Adrenal gland (tissue), 12 donors: ENCODE results near the gene PITX3. TPM values are rescaled to one million over a fixed set of nuclear protein-coding genes. Genes with fewer than 3 reads are reported as not detected.

Experiments used
- DNase-seq, 7 donors: peaks; one replicate each; pipeline ENCODE4 v3.0.0-alpha.2; 2019 to 2020
- H3K27ac ChIP-seq, 5 donors: fragments of 200-600 bp; sonication (generic) in 4 of 5; 1 replicate in 3 of 5; 2 replicates in 2 of 5; pipeline versions ENCODE4 v1.5.1 to v1.8.0; 2016 to 2020; ENCODE audit warnings: mild to moderate bottlenecking in 1 of 5
- H3K27me3 ChIP-seq: fragments of 200-600 bp; 2 replicates; pipeline ENCODE4 v1.8.0; 2021
- H3K36me3 ChIP-seq, 2 donors: fragments of 200-600 bp; replicated peaks in 1 of 2; 1 replicate in 1 of 2; 2 replicates in 1 of 2; pipeline versions ENCODE4 v1.5.1 to v1.8.0; 2018 to 2022
- H3K4me1 ChIP-seq, 2 donors: fragments of 200-600 bp; replicated peaks in 1 of 2; 1 replicate in 1 of 2; 2 replicates in 1 of 2; pipeline versions ENCODE4 v1.5.1 to v1.8.0; 2018 to 2021
- H3K4me3 ChIP-seq, 4 donors: fragments of 200-600 bp; sonication (generic) in 3 of 4; one replicate each; pipeline ENCODE4 v1.5.1; 2016 to 2018
- H3K9me3 ChIP-seq, 3 donors: fragments of 200-600 bp; sonication (generic) in 1 of 3; replicated peaks in 1 of 3; 1 replicate in 2 of 3; 2 replicates in 1 of 3; pipeline versions ENCODE4 v1.5.1 to v1.8.0; 2016 to 2021
- POLR2A ChIP-seq, 2 donors: fragments of 450-650 bp; IDR thresholded peaks; one replicate each; pipeline ENCODE4 v1.6.1; 2017; ENCODE audit warnings: antibody characterized with exemption in 2 of 2, mild to moderate bottlenecking in 2 of 2, moderate library complexity in 1 of 2
- WGBS, 4 donors: extraction: QIAGEN DNeasy Blood & Tissue Kit in 2 of 4; methylation state at CpG; one replicate each; pipeline versions ENCODE4 v1.1.5 to v1.1.7; 2013 to 2017; 5-methylcytosine and 5-hydroxymethylcytosine counted together
- intact Hi-C, 2 donors: fragments of 100-400 bp; cut with DNase I; formaldehyde crosslinking; loops; one replicate each; pipeline versions ENCODE4 v1.14.1 to v1.15.0; 2022 to 2023
- polyA plus RNA-seq, 3 donors: library from polyadenylated mRNA; stranded (reverse); fragments of 200-250 nt in 2 of 3; fragments of 350-450 nt in 1 of 3; fragmentation: Illumina TruSeq in 1 of 3; extraction: RNeasy Lipid Tissue Mini Kit (QIAGEN cat#74804) in 1 of 3; gene quantifications; one replicate each; pipeline ENCODE4 v1.2.3, GENCODE V29; 2013 to 2014
- total RNA-seq, 9 donors: library from RNA; depleted of rRNA in 4 of 9; stranded (reverse); fragments of >200 nt in 4 of 9; fragments of 120-200 nt in 1 of 9; fragmentation: NEBNext Ultra II Directional in 1 of 9; extraction: Animal tissue kit (Norgen Biotek cat#: 25700) in 1 of 9; gene quantifications; one replicate each; pipeline versions ENCODE4 v1.1.0 to v1.2.4, GENCODE V29; 2013 to 2023
- TF ChIP-seq, protein P1 (sequence below), 6 experiments: fragments of 450-650 bp in 4 of 6; fragments of 200-600 bp in 2 of 6; sonication (generic) in 1 of 6; IDR thresholded peaks; 1 replicate in 5 of 6; 2 replicates in 1 of 6; pipeline versions ENCODE4 v1.5.1 to v1.8.0; 2016 to 2021; ENCODE audit warnings: antibody characterized with exemption in 6 of 6, mild to moderate bottlenecking in 2 of 6, moderate library complexity in 1 of 6
- donor health status: healthy with polysubstance abuse.
- donor health status: Bipolar disorder and iron deficiency.
- donor health status: DM: yes; HTN: yes; CAD: no.
- donor health status: DM: no; HTN: no; CAD: no.
- donor health status: DM: no; HTN: no; CAD: no.
- donor health status: DM: yes; HTN: yes; CAD: no.

Gene PITX3
- total and polyA plus RNA-seq, 12 donors, result 0.69 to 5.2 TPM; not detected in 10

GRCh38 chr10:102243309-102243708, 2.0 kb upstream of the PITX3 start:
- Histone ChIP-seq H3K27ac (no peak overlapping the region), H3K4me3 (no peak overlapping the region), H3K27me3 (no peaks in the 10 kb centered on the region), H3K4me1 (peaks cover 24 to 45% of the 10 kb centered on the region in 2 donors), H3K36me3 (no peaks in the 10 kb centered on the region), H3K9me3 (no peaks in the 10 kb centered on the region)
- TF ChIP-seq POLR2A (IDR thresholded peaks at IDR 0.05), result no peak
- TF ChIP-seq, protein P1, sequence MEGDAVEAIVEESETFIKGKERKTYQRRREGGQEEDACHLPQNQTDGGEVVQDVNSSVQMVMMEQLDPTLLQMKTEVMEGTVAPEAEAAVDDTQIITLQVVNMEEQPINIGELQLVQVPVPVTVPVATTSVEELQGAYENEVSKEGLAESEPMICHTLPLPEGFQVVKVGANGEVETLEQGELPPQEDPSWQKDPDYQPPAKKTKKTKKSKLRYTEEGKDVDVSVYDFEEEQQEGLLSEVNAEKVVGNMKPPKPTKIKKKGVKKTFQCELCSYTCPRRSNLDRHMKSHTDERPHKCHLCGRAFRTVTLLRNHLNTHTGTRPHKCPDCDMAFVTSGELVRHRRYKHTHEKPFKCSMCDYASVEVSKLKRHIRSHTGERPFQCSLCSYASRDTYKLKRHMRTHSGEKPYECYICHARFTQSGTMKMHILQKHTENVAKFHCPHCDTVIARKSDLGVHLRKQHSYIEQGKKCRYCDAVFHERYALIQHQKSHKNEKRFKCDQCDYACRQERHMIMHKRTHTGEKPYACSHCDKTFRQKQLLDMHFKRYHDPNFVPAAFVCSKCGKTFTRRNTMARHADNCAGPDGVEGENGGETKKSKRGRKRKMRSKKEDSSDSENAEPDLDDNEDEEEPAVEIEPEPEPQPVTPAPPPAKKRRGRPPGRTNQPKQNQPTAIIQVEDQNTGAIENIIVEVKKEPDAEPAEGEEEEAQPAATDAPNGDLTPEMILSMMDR (IDR thresholded peaks at IDR 0.05), result no peak
- 43 to 78% (median 56%) methylated on average over 2 of the region's 2 CpGs for WGBS, 4 donors
- intact Hi-C loops, result no loop called here
- no peak for DNase-seq

DNA sequence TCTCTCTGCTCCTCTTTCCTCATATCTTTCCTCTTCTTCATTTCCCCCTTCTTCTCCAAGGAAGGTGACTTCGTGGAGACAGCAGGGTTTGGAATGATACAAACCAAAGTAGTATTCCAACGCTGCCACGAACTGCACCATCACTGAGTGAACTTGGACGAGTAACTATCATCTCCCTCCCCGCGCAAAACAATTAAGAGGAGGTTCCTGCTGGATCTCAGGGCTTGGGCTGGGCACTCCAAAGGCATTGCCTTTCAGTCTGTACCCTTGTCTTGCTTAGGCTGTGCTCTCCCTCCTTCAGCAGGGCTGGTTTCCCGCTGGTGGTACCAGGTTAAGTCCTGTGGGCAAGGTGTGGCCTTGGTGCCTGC, 790 bp upstream of the PITX3 start:
- no peaks in the 10 kb centered on the region for H3K9me3 ChIP-seq
- DNase-seq, result no peak
- peaks cover 12 to 33% of the 10 kb centered on the region in 2 donors for H3K4me1 ChIP-seq
- no peak overlapping the region for H3K27ac ChIP-seq
- 23 to 31% (median 25%) methylated on average over 6 to 7 of the region's 7 CpGs for WGBS, 4 donors
- no peaks in the 10 kb centered on the region for H3K36me3 ChIP-seq
- H3K27me3 ChIP-seq, result no peaks in the 10 kb centered on the region
- TF ChIP-seq, protein P1 (IDR thresholded peaks at IDR 0.05), result no peak
- no peak for TF ChIP-seq POLR2A (IDR thresholded peaks at IDR 0.05)
- peak overlapping the region in 2 of 4 donors; percentile 24 to 72 for H3K4me3 ChIP-seq
- intact Hi-C loops, result no loop called here

DNA sequence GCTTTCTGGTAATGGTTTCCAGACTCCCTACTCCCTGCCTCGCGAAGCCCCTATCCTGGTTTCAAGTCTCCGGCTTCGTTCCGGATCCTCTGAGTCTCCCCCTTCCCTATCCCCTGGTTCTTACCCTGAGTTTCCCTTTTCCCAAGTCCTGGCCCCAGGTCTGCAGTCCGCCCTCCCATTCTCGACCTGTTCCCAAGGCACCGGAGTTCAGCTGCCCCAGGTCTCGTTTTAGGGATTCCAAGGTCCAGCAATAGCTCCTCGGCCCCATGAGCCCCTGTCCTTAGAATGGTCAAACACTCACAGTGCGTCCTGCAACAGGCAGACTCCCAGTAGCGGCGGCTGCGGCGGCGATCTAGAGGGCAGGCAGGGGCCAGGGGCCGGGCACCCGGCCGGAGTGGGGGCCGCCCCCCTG, 274 bp downstream of the PITX3 start:
- H3K9me3 ChIP-seq, result no peaks in the 10 kb centered on the region
- peaks cover 1 to 22% of the 10 kb centered on the region in 2 donors for H3K4me1 ChIP-seq
- TF ChIP-seq, protein P1 (IDR thresholded peaks at IDR 0.05), result no peak
- TF ChIP-seq POLR2A (IDR thresholded peaks at IDR 0.05), result no peak
- no peaks in the 10 kb centered on the region for H3K27me3 ChIP-seq
- peak overlapping the region in 2 of 4 donors; percentile 24 to 72 for H3K4me3 ChIP-seq
- no peak for DNase-seq
- H3K36me3 ChIP-seq, result no peaks in the 10 kb centered on the region
- 4 to 5% (median 4%) methylated on average over 17 to 20 of the region's 20 CpGs for WGBS, 4 donors
- no peak overlapping the region for H3K27ac ChIP-seq
- intact Hi-C loops, result no loop called here

DNA sequence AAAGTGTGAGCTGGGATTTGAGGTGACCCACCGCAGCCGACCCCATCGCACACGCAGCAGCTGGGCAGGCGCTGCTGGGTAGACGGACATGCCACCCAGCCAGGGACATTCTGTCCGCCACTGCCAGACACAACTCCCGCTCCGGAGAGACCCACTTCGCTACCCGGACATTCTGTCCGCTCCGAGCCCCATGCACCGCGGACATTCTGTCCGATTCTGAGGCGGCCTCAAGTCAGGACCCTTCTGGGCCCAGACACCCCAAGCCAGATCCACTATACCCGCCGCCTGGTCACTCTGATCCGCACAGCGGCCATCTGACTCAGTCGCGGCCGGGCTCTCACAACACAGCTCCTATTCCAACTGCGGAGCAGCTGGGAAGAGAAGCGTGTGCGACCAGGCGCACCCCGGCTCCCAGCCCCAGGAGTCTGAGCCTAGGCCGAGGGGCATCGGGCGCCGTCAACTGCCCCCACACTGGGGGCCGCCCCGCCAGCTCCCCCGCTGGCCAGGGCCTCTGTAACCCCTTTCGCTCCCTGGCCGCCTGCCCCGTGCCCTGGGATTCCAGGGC, 763 bp downstream of the PITX3 start:
- H3K27ac ChIP-seq, result no peak overlapping the region
- intact Hi-C loops, result no loop called here
- peaks cover 0 to 22% of the 10 kb centered on the region in 2 donors for H3K4me1 ChIP-seq
- DNase-seq, result peak in 1 of 7 donors; percentile 15
- H3K4me3 ChIP-seq, result peak overlapping the region in 1 of 4 donors; percentile 72
- H3K27me3 ChIP-seq, result no peaks in the 10 kb centered on the region
- WGBS, 4 donors, result 37 to 46% (median 39%) methylated on average over 20 to 39 of the region's 39 CpGs
- TF ChIP-seq POLR2A (IDR thresholded peaks at IDR 0.05), result no peak
- TF ChIP-seq, protein P1 (IDR thresholded peaks at IDR 0.05), result no peak
- no peaks in the 10 kb centered on the region for H3K36me3 ChIP-seq
- no peaks in the 10 kb centered on the region for H3K9me3 ChIP-seq
